ENCODE results near the gene KCTD16.

Gene KCTD16

DNA sequence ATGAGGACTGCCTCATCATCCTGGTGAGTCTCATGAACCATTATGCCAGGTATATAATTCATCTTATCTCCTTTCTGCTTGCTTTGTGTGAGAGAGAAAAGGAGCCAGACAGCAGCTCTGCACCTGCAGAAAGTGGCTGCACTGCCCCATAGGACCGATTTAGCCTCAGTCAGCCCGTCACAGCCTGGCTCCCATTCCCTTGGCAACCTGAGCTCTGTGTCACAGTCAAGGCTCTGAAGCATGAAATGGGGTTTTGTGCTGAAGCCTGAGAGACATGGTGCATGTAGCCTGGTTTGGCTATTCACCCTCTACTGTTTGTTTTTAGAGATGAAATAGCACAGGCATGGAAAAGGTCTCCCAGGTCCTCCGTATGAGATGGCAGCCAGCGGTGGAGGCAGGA is 198.3 kb downstream of the KCTD16 start:
- Histone ChIP-seq H3K27me3 (ENCODE audit: insufficient read depth, low read length, poor library complexity, severe bottlenecking) (no peaks in the 10 kb centered on the region), H3F3A (ENCODE audit: low read depth) (no peaks in the 10 kb centered on the region), H3K4me3 (ENCODE audit: low read length, poor library complexity, severe bottlenecking) (no peak overlapping the region), H3K36me3 (ENCODE audit: insufficient read depth, low read length) (no peaks in the 10 kb centered on the region), H3K9me3 (ENCODE audit: insufficient read depth, low read depth, low read length) (no peaks in the 10 kb centered on the region), H2AFZ (ENCODE audit: low read length) (no peak overlapping the region), H4K20me1 (ENCODE audit: insufficient read depth, low read length, poor library complexity, severe bottlenecking) (no peaks in the 10 kb centered on the region), H3K9me2 (replicated peaks; ENCODE audit: low read depth, low read length) (no peaks in the 10 kb centered on the region), H3K4me2 (ENCODE audit: low read depth, low read length, poor library complexity, severe bottlenecking) (no peak overlapping the region), H3K79me2 (ENCODE audit: insufficient read depth, low read length) (no peaks in the 10 kb centered on the region), H3K4me1 (ENCODE audit: insufficient read depth, low read length, poor library complexity, severe bottlenecking) (no peaks in the 10 kb centered on the region), H3K9ac (ENCODE audit: low read depth, low read length, poor library complexity, severe bottlenecking) (no peak overlapping the region)
- TF ChIP-seq CTCF (conservative IDR thresholded peaks at IDR 0.05; ENCODE audit: low read length) (no peak), EZH2phosphoT487 (IDR thresholded peaks at IDR 0.05; ENCODE audit: borderline replicate concordance) (no peak)

DNA sequence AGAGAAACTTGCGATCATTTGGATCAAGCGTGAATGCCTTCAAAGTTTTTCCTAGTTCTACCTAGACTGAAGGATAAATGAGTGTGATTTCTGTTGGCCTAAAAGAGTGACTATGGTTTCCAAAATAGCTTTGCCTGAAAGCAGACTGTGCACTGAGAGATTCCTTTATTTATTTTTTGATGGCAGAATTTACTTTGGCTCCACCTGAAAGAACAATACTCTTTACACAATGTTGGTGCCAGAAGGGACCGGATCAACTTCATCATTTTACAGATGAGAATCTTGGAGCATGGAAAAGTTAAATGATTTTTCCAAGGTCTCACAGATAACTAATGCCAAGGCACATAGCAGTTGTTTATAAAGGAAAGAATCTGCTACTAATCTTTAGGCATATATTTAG is 199.6 kb downstream of the KCTD16 start:
- no peaks in the 10 kb centered on the region for H4K20me1 ChIP-seq (ENCODE audit: insufficient read depth, low read length, poor library complexity, severe bottlenecking)
- H3K9me2 ChIP-seq (replicated peaks; ENCODE audit: low read depth, low read length): no peaks in the 10 kb centered on the region

GRCh38 chr5:144374637-144375036 is 204.0 kb downstream of the KCTD16 start:
- no peak overlapping the region for H3K4me2 ChIP-seq (ENCODE audit: low read depth, low read length, poor library complexity, severe bottlenecking)

More for the DNA sequence above, 199.6 kb downstream of the KCTD16 start:
- no peak overlapping the region for H3K4me2 ChIP-seq (ENCODE audit: low read depth, low read length, poor library complexity, severe bottlenecking)
- H3K9ac ChIP-seq (ENCODE audit: low read depth, low read length, poor library complexity, severe bottlenecking): no peak overlapping the region
- H3F3A ChIP-seq (ENCODE audit: low read depth): no peaks in the 10 kb centered on the region
- no peaks in the 10 kb centered on the region for H3K27me3 ChIP-seq (ENCODE audit: insufficient read depth, low read length, poor library complexity, severe bottlenecking)
- H3K4me1 ChIP-seq (ENCODE audit: insufficient read depth, low read length, poor library complexity, severe bottlenecking): no peaks in the 10 kb centered on the region
- no peak overlapping the region for H3K4me3 ChIP-seq (ENCODE audit: low read length, poor library complexity, severe bottlenecking)
- no peak overlapping the region for H2AFZ ChIP-seq (ENCODE audit: low read length)
- H3K9me3 ChIP-seq (ENCODE audit: insufficient read depth, low read depth, low read length): no peaks in the 10 kb centered on the region
- H3K36me3 ChIP-seq (ENCODE audit: insufficient read depth, low read length): no peaks in the 10 kb centered on the region
- no peaks in the 10 kb centered on the region for H3K79me2 ChIP-seq (ENCODE audit: insufficient read depth, low read length)
- TF ChIP-seq EZH2phosphoT487 (IDR thresholded peaks at IDR 0.05; ENCODE audit: borderline replicate concordance) (no peak), CTCF (conservative IDR thresholded peaks at IDR 0.05; ENCODE audit: low read length) (no peak)

More at GRCh38 chr5:144374637-144375036, 204.0 kb downstream of the KCTD16 start:
- no peaks in the 10 kb centered on the region for H3K79me2 ChIP-seq (ENCODE audit: insufficient read depth, low read length)
- H4K20me1 ChIP-seq (ENCODE audit: insufficient read depth, low read length, poor library complexity, severe bottlenecking): no peaks in the 10 kb centered on the region
- H2AFZ ChIP-seq (ENCODE audit: low read length): no peak overlapping the region
- H3K9me3 ChIP-seq (ENCODE audit: insufficient read depth, low read depth, low read length): no peaks in the 10 kb centered on the region
- no peaks in the 10 kb centered on the region for H3K4me1 ChIP-seq (ENCODE audit: insufficient read depth, low read length, poor library complexity, severe bottlenecking)
- no peak for TF ChIP-seq CTCF (conservative IDR thresholded peaks at IDR 0.05; ENCODE audit: low read length)
- TF ChIP-seq EZH2phosphoT487 (IDR thresholded peaks at IDR 0.05; ENCODE audit: borderline replicate concordance): no peak
- no peak overlapping the region for H3K4me3 ChIP-seq (ENCODE audit: low read length, poor library complexity, severe bottlenecking)
- H3K36me3 ChIP-seq (ENCODE audit: insufficient read depth, low read length): no peaks in the 10 kb centered on the region
- H3K9me2 ChIP-seq (replicated peaks; ENCODE audit: low read depth, low read length): no peaks in the 10 kb centered on the region
- no peaks in the 10 kb centered on the region for H3K27me3 ChIP-seq (ENCODE audit: insufficient read depth, low read length, poor library complexity, severe bottlenecking)
- no peak overlapping the region for H3K9ac ChIP-seq (ENCODE audit: low read depth, low read length, poor library complexity, severe bottlenecking)
- no peaks in the 10 kb centered on the region for H3F3A ChIP-seq (ENCODE audit: low read depth)

Data from Loucy (cell line).